Right lobe of liver (tissue), 6 donors: ENCODE measurements around the gene ATG10. TPM values are rescaled to one million over a fixed set of nuclear protein-coding genes. Genes with fewer than 3 reads are reported as not detected.
A peak's percentile ranks its signal among the peaks of the same experiment; 100 is the strongest.
"Not testable (repeated sequence)": the region's sequence is repeated elsewhere in the genome, so short reads cannot be mapped to it uniquely, and the experiment has no call there.

Experiments used
- ATAC-seq, 4 donors: fragments of 200-7000 bp; cut with Tn5 transposase; one replicate each; pipeline ENCODE4 v1.9.1; 2020; ENCODE audit warnings: mild to moderate bottlenecking in 4 of 4, moderate library complexity in 4 of 4
- DNase-seq, 3 donors: peaks; one replicate each; pipeline ENCODE4 v3.0.0-alpha.2; 2020
- H3K27ac ChIP-seq, 3 donors: fragments of 200-600 bp; one replicate each; pipeline ENCODE4 v1.8.0; 2022
- H3K27me3 ChIP-seq, 2 donors: fragments of 200-600 bp; one replicate each; pipeline ENCODE4 v1.8.0; 2022
- H3K36me3 ChIP-seq, 4 donors: fragments of 200-600 bp; sonication (generic) in 1 of 4; one replicate each; pipeline versions ENCODE4 v1.5.1 to v1.8.0; 2017 to 2022; ENCODE audit warnings: control low read depth in 1 of 4
- H3K4me1 ChIP-seq, 4 donors: fragments of 200-600 bp; sonication (generic) in 1 of 4; one replicate each; pipeline versions ENCODE4 v1.5.1 to v1.8.0; 2017 to 2022; ENCODE audit warnings: control low read depth in 1 of 4
- H3K4me3 ChIP-seq, 3 donors: fragments of 200-600 bp; one replicate each; pipeline ENCODE4 v1.8.0; 2022
- H3K9me3 ChIP-seq, 4 donors: fragments of 200-600 bp; sonication (generic) in 1 of 4; one replicate each; pipeline versions ENCODE4 v1.5.1 to v1.8.0; 2017 to 2022; ENCODE audit warnings: control low read depth in 1 of 4
- POLR2A ChIP-seq: fragments of 450-650 bp; IDR thresholded peaks from one replicate; pipeline ENCODE4 v1.6.1; 2017; ENCODE audit warnings: antibody characterized with exemption, mild to moderate bottlenecking
- WGBS: methylation state at CpG from one replicate; pipeline ENCODE4 v1.1.6; 2018; ENCODE audit warnings: low coverage, low lambda C conversion rate; ENCODE audit not compliant: insufficient coverage; ENCODE audit errors: missing lambda C conversion rate; 5-methylcytosine and 5-hydroxymethylcytosine counted together
- intact Hi-C, 2 donors: fragments of 100-400 bp; cut with DNase I; formaldehyde crosslinking; loops; one replicate each; pipeline versions ENCODE4 v1.11.2 to v1.14.1; 2022
- total RNA-seq, 6 experiments: library from RNA; depleted of rRNA in 2 of 6; stranded (reverse); fragments of >200 nt in 2 of 6; fragmentation: NEBNext Ultra II Directional in 3 of 6; extraction: Animal tissue kit (Norgen Biotek cat#: 25700) in 3 of 6; gene quantifications; one replicate each; pipeline versions ENCODE4 v1.1.0 to v1.2.4, GENCODE V29; 2016 to 2023
- TF ChIP-seq, protein P1 (sequence below), 4 donors: fragments of 200-600 bp in 3 of 4; fragments of 450-650 bp in 1 of 4; IDR thresholded peaks; one replicate each; pipeline versions ENCODE4 v1.5.1 to v1.8.0; 2016 to 2022; ENCODE audit warnings: antibody characterized with exemption in 4 of 4, mild to moderate bottlenecking in 2 of 4
- donor health status: DM: no; HTN: yes; CAD: no.
- donor health status: DM: no; HTN: no; CAD: no.
- donor health status: DM: no; HTN: no; CAD: no.
- donor health status: DM: no; HTN: yes; CAD: no.
- donor health status: DM: no; HTN: yes; CAD: no.

Gene ATG10
- total RNA-seq, 6 experiments from 2014 or later: 2.9 to 8.0 (median 4.4) TPM

DNA sequence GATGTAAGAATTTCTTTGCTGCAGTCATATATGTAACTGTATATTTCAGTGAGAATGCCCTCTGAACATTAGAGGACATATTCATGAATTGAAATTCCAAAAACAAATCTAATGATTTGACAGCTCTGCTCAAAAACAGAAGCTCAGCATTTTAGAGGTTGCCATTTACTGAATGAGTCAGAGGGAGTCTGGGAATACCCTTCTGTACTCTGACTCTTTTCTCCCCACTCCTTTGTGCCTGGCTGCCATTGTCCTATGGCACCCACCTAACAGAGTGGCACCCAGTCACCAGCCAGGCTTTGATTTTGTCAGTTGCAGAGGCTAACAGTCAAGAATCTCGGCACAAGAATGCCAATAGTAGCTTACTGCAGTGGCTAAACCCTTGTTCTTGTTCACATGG is 133.6 kb downstream of the ATG10 start:
- TF ChIP-seq, protein P1, sequence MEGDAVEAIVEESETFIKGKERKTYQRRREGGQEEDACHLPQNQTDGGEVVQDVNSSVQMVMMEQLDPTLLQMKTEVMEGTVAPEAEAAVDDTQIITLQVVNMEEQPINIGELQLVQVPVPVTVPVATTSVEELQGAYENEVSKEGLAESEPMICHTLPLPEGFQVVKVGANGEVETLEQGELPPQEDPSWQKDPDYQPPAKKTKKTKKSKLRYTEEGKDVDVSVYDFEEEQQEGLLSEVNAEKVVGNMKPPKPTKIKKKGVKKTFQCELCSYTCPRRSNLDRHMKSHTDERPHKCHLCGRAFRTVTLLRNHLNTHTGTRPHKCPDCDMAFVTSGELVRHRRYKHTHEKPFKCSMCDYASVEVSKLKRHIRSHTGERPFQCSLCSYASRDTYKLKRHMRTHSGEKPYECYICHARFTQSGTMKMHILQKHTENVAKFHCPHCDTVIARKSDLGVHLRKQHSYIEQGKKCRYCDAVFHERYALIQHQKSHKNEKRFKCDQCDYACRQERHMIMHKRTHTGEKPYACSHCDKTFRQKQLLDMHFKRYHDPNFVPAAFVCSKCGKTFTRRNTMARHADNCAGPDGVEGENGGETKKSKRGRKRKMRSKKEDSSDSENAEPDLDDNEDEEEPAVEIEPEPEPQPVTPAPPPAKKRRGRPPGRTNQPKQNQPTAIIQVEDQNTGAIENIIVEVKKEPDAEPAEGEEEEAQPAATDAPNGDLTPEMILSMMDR (IDR thresholded peaks at IDR 0.05): no peak
- TF ChIP-seq POLR2A: no peak
- H3K9me3 ChIP-seq: no peaks in the 10 kb centered on the region
- H3K4me1 ChIP-seq: peaks cover 0 to 20% (median 0%) of the 10 kb centered on the region in 4 donors
- ATAC-seq (peak in 1 of 4 donors; percentile 59), DNase-seq (no peak)
- H3K27ac ChIP-seq: no peak overlapping the region
- H3K27me3 ChIP-seq: no peaks in the 10 kb centered on the region
- H3K36me3 ChIP-seq: no peaks in the 10 kb centered on the region
- no peak overlapping the region for H3K4me3 ChIP-seq
- 86% methylated on average over 1 of the region's 1 CpG for WGBS
- intact Hi-C loops: no loop called here

DNA sequence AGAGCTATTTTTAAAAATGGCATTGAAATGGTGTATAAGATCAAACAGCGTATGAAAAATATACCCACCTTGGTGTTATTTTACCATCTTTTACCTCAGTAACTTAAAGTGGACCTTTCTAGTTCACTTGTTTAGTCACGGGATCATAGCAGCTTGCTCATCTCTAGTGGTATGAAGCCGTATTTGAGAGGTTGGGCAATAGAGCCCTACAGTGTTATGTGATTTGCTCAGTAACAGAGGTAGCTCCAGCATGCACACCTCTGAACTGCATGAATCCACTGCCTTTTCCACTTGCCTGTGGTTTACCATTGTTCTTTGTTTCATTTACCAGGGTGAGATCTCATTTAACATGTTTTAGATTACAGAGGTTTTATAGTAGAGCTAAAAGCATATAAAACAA is 134.4 kb downstream of the ATG10 start:
- TF ChIP-seq, protein P1 (IDR thresholded peaks at IDR 0.05): no peak
- no peak for TF ChIP-seq POLR2A
- Histone ChIP-seq H3K9me3 (no peaks in the 10 kb centered on the region), H3K27me3 (no peaks in the 10 kb centered on the region), H3K4me3 (no peak overlapping the region), H3K27ac (no peak overlapping the region), H3K4me1 (peaks cover 0 to 20% (median 0%) of the 10 kb centered on the region in 4 donors), H3K36me3 (no peaks in the 10 kb centered on the region)
- ATAC-seq (peak in 2 of 4 donors; percentile 84 to 92), DNase-seq (no peak)
- intact Hi-C loops: no loop called here
- WGBS: 34% methylated on average over 3 of the region's 3 CpGs

- no peaks in the 10 kb centered on the region for H3K9me3 ChIP-seq
- ATAC-seq (peak in 1 of 4 donors; percentile 13), DNase-seq (no peak)
- intact Hi-C loops: no loop called here
- no peak overlapping the region for H3K4me3 ChIP-seq
- no peaks in the 10 kb centered on the region for H3K36me3 ChIP-seq
- WGBS: 31% methylated on average over 1 of the region's 1 CpG
- H3K27ac ChIP-seq: no peak overlapping the region
- no peak for TF ChIP-seq POLR2A
- TF ChIP-seq, protein P1 (IDR thresholded peaks at IDR 0.05): no peak
- H3K27me3 ChIP-seq: no peaks in the 10 kb centered on the region
- H3K4me1 ChIP-seq: peaks cover 0 to 20% (median 0%) of the 10 kb centered on the region in 4 donors
These were observed 134.9 kb downstream of the ATG10 start for GRCh38 chr5:82106756-82107155.

DNA sequence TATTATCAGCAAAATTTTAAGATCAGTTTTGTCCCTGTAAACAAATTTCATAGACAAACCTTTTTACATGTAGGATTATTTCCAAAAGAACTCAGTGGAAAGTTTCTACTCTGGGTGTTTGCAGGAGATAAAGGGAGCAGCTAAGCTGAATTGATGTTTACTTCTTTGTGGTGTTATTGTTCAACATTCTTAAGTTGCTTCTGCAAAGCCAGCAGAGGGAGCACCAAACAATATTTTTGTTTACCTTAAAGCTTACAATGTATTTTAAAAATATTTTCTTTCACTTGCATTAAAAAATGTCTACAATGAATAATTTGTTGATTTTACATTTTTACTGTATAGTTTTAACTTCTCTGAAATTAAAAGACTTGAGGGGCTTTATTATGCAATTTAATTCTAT is 135.4 kb downstream of the ATG10 start:
- H3K27me3 ChIP-seq: no peaks in the 10 kb centered on the region
- H3K27ac ChIP-seq: no peak overlapping the region
- no peaks in the 10 kb centered on the region for H3K9me3 ChIP-seq
- TF ChIP-seq POLR2A: no peak
- TF ChIP-seq, protein P1 (IDR thresholded peaks at IDR 0.05): peak; percentile 21 to 56 (median 52)
- ATAC-seq (peak; percentile 59 to 63 (median 62)), DNase-seq (no peak)
- intact Hi-C loops: no loop called here
- H3K36me3 ChIP-seq: no peaks in the 10 kb centered on the region
- peaks cover 0 to 20% (median 0%) of the 10 kb centered on the region in 4 donors for H3K4me1 ChIP-seq
- no peak overlapping the region for H3K4me3 ChIP-seq

DNA sequence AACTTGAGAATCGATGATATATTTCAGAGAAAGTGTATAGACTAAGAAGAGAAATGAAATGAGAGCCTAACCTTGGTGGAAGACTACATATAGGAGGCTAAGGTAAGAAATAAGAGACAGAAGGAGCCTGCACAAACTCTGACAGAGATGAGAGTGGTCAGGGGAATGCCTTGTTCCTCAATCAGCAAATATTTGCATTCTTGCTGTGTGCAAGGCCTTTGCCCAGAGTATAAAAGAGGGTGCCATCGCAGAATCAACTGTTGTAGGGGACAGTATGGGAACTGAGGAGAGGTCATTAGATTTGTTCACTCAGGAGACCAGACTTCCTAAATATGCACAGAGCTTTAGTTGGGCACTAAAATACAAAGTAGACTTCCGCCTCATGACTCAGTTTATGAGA is 137.2 kb downstream of the ATG10 start:
- TF ChIP-seq POLR2A: no peak
- TF ChIP-seq, protein P1 (IDR thresholded peaks at IDR 0.05): no peak
- DNase-seq: no peak
- Histone ChIP-seq H3K27ac (no peak overlapping the region), H3K4me1 (peaks cover 0 to 20% (median 0%) of the 10 kb centered on the region in 4 donors), H3K27me3 (no peaks in the 10 kb centered on the region), H3K4me3 (no peak overlapping the region), H3K9me3 (no peaks in the 10 kb centered on the region), H3K36me3 (no peaks in the 10 kb centered on the region)
- peak; percentile 74 to 88 (median 77) for ATAC-seq
- WGBS: 75% methylated on average over 3 of the region's 3 CpGs
- intact Hi-C loops: no loop called here

GRCh38 chr5:82109915-82110314 is 138.1 kb downstream of the ATG10 start:
- not testable (repeated sequence) for ATAC-seq

More at GRCh38 chr5:82109915-82110314, 138.1 kb downstream of the ATG10 start:
- H3K36me3 ChIP-seq, H3K27me3 ChIP-seq, H3K27ac ChIP-seq, DNase-seq, intact Hi-C loops, H3K4me3 ChIP-seq, H3K9me3 ChIP-seq: not testable (repeated sequence)
- peaks cover 0 to 20% (median 0%) of the 10 kb centered on the region in 4 donors for H3K4me1 ChIP-seq
- WGBS: 94% methylated on average over 2 of the region's 2 CpGs
